Peyer's patch (tissue), 4 donors: ENCODE data around the gene VPREB1.

Experiments
- POLR2A ChIP-seq, 2 donors: fragments of 450-650 bp; IDR thresholded peaks; one replicate each; pipeline ENCODE4 v1.5.1; 2017; ENCODE audit warnings: antibody characterized with exemption in 2 of 2, mild to moderate bottlenecking in 2 of 2, moderate library complexity in 2 of 2
- TF ChIP-seq, protein P1 (sequence below), 6 experiments: fragments of 450-650 bp in 4 of 6; fragments of 200-600 bp in 2 of 6; sonication (generic) in 1 of 6; IDR thresholded peaks; one replicate each; pipeline ENCODE4 v1.5.1; 2017 to 2019; ENCODE audit warnings: antibody characterized with exemption in 6 of 6, mild to moderate bottlenecking in 3 of 6, moderate library complexity in 1 of 6

DNA sequence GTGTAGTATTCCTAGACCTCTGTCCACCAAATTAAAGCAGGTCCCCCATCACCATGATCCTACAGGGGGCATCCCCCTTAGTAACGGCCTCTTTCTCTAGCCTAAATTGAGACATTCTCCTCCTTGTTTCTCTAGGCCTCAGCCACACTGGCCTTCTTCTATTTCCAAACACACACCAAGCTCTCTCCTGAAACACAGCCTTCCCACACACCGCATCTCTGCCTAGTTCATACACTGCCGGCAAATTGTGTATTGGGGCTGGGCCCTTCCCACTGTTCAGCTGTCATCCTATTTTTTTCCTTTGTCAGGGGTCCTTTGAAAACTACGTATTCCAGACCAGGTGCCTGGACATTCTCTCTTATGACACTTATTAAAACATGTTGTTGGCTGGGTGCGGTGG is 11.5 kb upstream of the VPREB1 start:
- TF ChIP-seq, protein P1, sequence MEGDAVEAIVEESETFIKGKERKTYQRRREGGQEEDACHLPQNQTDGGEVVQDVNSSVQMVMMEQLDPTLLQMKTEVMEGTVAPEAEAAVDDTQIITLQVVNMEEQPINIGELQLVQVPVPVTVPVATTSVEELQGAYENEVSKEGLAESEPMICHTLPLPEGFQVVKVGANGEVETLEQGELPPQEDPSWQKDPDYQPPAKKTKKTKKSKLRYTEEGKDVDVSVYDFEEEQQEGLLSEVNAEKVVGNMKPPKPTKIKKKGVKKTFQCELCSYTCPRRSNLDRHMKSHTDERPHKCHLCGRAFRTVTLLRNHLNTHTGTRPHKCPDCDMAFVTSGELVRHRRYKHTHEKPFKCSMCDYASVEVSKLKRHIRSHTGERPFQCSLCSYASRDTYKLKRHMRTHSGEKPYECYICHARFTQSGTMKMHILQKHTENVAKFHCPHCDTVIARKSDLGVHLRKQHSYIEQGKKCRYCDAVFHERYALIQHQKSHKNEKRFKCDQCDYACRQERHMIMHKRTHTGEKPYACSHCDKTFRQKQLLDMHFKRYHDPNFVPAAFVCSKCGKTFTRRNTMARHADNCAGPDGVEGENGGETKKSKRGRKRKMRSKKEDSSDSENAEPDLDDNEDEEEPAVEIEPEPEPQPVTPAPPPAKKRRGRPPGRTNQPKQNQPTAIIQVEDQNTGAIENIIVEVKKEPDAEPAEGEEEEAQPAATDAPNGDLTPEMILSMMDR (IDR thresholded peaks at IDR 0.05): no peak
- TF ChIP-seq POLR2A (IDR thresholded peaks at IDR 0.05): no peak
